GM12878 (cell line): ENCODE measurements around the gene CEP170B. TPM values are rescaled to one million over a fixed set of nuclear protein-coding genes. Genes with fewer than 3 reads are reported as not detected.

Experiments used
- ATAC-seq: fragments of 200-7000 bp; cut with Tn5 transposase; 3 replicates; pipeline ENCODE4 v1.9.1; 2020; ENCODE audit warnings: mild to moderate bottlenecking, moderate library complexity
- BruUV-seq: library from RNA; stranded (reverse); fragments of 400-500 nt; replicated peaks from 2 replicates; lab custom pipeline; 2021; lab: Mats Ljungman, UMichigan
- CTCF ChIA-PET: fragments of 300-600 bp; sonication (Branson Sonifier 250); formaldehyde crosslinking; extraction: SDS; loops from one replicate; lab custom pipeline; 2021; ENCODE audit warnings: inconsistent platforms; lab: Yijun Ruan, JAX
- POLR2A ChIA-PET: fragments of 350-600 bp; formaldehyde crosslinking; extraction: SDS; loops from one replicate; lab custom pipeline; 2021; ENCODE audit warnings: inconsistent platforms; lab: Charles Lee
- RAD21 ChIA-PET: fragments of 300-600 bp; sonication (Branson Sonifier 250); formaldehyde crosslinking; loops from one replicate; lab custom pipeline; 2023; ENCODE audit warnings: antibody characterized with exemption; ENCODE audit not compliant: unreplicated experiment; lab: Charles Lee
- SMC1A ChIA-PET: fragments of 300-600 bp; sonication (Branson Sonifier 250); formaldehyde crosslinking; loops from one replicate; lab custom pipeline; 2023; ENCODE audit not compliant: unreplicated experiment, uncharacterized antibody; lab: Charles Lee
- DNase-seq: peaks from one replicate; pipeline ENCODE4 v3.0.0-alpha.2; 2011; ENCODE audit warnings: low read depth, low spot score
- FAIRE-seq: peaks from 3 replicates; lab custom pipeline; 2011; peaks lifted over from hg19 to GRCh38; lab: Jason Lieb, UNC
- H2AFZ ChIP-seq: 2 replicates; pipeline ENCODE4 v1.6.0; 2011; ENCODE audit warnings: low read depth, low read length, control low read depth; ENCODE audit not compliant: control insufficient read depth
- H3K27ac ChIP-seq: 2 replicates; pipeline ENCODE4 v1.5.1; 2011; ENCODE audit warnings: control low read depth; ENCODE audit not compliant: control insufficient read depth, insufficient read depth
- H3K27me3 ChIP-seq, 2 experiments: replicated peaks in 1 of 2; 2 replicates each; pipeline versions ENCODE4 v1.6.0 to v1.6.1; 2011; ENCODE audit warnings: low read length in 1 of 2; ENCODE audit not compliant: control insufficient read depth in 2 of 2, insufficient read depth in 2 of 2
- H3K36me3 ChIP-seq, 2 experiments: 2 replicates each; pipeline ENCODE4 v1.5.1; 2011; ENCODE audit warnings: low read length in 1 of 2; ENCODE audit not compliant: control insufficient read depth in 2 of 2, insufficient read depth in 2 of 2
- H3K4me1 ChIP-seq: 2 replicates; pipeline ENCODE4 v1.6.1; 2011; ENCODE audit warnings: mild to moderate bottlenecking, low read length, moderate library complexity, mixed read lengths; ENCODE audit not compliant: control insufficient read depth, insufficient read depth
- H3K4me2 ChIP-seq: 2 replicates; pipeline ENCODE4 v1.6.0; 2011; ENCODE audit warnings: control low read depth; ENCODE audit not compliant: control insufficient read depth, insufficient read depth
- H3K4me3 ChIP-seq: fragments of 200-600 bp; sonication (generic); 2 replicates; pipeline ENCODE4 v1.5.1; 2016
- H3K79me2 ChIP-seq: 2 replicates; pipeline ENCODE4 v1.6.0; 2011; ENCODE audit warnings: low read length; ENCODE audit not compliant: control insufficient read depth, insufficient read depth
- H3K9ac ChIP-seq: 2 replicates; pipeline ENCODE4 v1.8.0; 2011; ENCODE audit warnings: low read length, control low read depth, mixed read lengths; ENCODE audit not compliant: control insufficient read depth, insufficient read depth
- H3K9me3 ChIP-seq: replicated peaks from 3 replicates; pipeline ENCODE4 v1.5.1; 2011; ENCODE audit warnings: mild to moderate bottlenecking, low read length; ENCODE audit not compliant: control insufficient read depth, insufficient read depth
- H4K20me1 ChIP-seq: 2 replicates; pipeline ENCODE4 v1.6.0; 2011; ENCODE audit not compliant: control insufficient read depth, insufficient read depth
- BCL11A ChIP-seq: IDR thresholded peaks from 2 replicates; pipeline ENCODE4 v1.6.1; 2011; ENCODE audit warnings: low read depth, low read length
- EED ChIP-seq: sonication (generic); IDR thresholded peaks from 2 replicates; pipeline ENCODE4 v1.6.1; 2016; ENCODE audit warnings: antibody characterized with exemption, low read depth
- HDAC2 ChIP-seq: fragments of 200-600 bp; sonication (generic); IDR thresholded peaks from 2 replicates; pipeline ENCODE4 v1.6.1; 2017
- MXI1 ChIP-seq: fragments of 150-350 bp; IDR thresholded peaks from 2 replicates; pipeline ENCODE4 v1.6.1; 2011; ENCODE audit warnings: low read depth, mild to moderate bottlenecking, inconsistent platforms, low read length, improper control_type of control experiment
- PRDM15 ChIP-seq: fragments of 450-650 bp; formaldehyde crosslinking; IDR thresholded peaks from 2 replicates; pipeline ENCODE4 v1.4.0; 2020; ENCODE audit warnings: mild to moderate bottlenecking, moderate library complexity
- REST ChIP-seq: IDR thresholded peaks from 2 replicates; pipeline ENCODE4 v1.6.1; 2012; ENCODE audit warnings: mild to moderate bottlenecking, low read depth, low read length
- RFX5 ChIP-seq: IDR thresholded peaks from 2 replicates; pipeline ENCODE4 v1.6.1; 2011; ENCODE audit warnings: low read depth, low read length, improper control_type of control experiment
- SRF ChIP-seq, 2 experiments: IDR thresholded peaks; 2 replicates each; pipeline ENCODE4 v1.6.1; 2011; ENCODE audit warnings: low read depth in 2 of 2, low read length in 2 of 2, mild to moderate bottlenecking in 1 of 2, moderate library complexity in 1 of 2
- TARDBP ChIP-seq: IDR thresholded peaks from 2 replicates; pipeline ENCODE4 v1.6.1; 2016; ENCODE audit warnings: borderline replicate concordance
- ZNF622 ChIP-seq: fragments of 450-650 bp; IDR thresholded peaks from 2 replicates; pipeline ENCODE4 v1.6.1; 2017; ENCODE audit warnings: mild to moderate bottlenecking, inconsistent platforms
- WGBS: methylation state at CpG from one replicate; pipeline ENCODE4 v1.1.6; 2016; ENCODE audit warnings: low lambda C conversion rate; ENCODE audit not compliant: insufficient replicate concordance, insufficient coverage; ENCODE audit errors: missing lambda C conversion rate; 5-methylcytosine and 5-hydroxymethylcytosine counted together
- in situ Hi-C: fragments of 300-500 bp; cut with MboI; formaldehyde crosslinking; loops from 9 replicates; pipeline ENCODE4 v1.14.3; 2018; ENCODE audit warnings: mixed read lengths
- intact Hi-C: fragments of 100-400 bp; cut with micrococcal nuclease; formaldehyde crosslinking; loops from one replicate; pipeline ENCODE4 v1.14.2; 2022; ENCODE audit not compliant: unreplicated experiment
- polyA plus RNA-seq, 11 experiments: library from polyadenylated mRNA; depleted of rRNA in 4 of 11; unstranded in 6 of 11; stranded (reverse) in 5 of 11; fragments of >200 nt; fragmentation: Nextera tagmentation in 4 of 11; fragmentation: Illumina TruSeq in 1 of 11; extraction: Ambion mirVana in 4 of 11; extraction: Trizol in 1 of 11; gene quantifications; 1 replicate in 1 of 11; 2 replicates in 10 of 11; pipeline versions ENCODE4 v1.2.1 to v1.2.3, GENCODE V29; 2011 to 2016; ENCODE audit warnings: inconsistent platforms in 2 of 11, missing spikeins in 2 of 11, low read depth in 1 of 11
- total RNA-seq, 4 experiments: library from RNA; depleted of rRNA in 3 of 4; stranded (reverse); fragments of >200 nt in 3 of 4; fragmentation: Illumina TruSeq in 1 of 4; extraction: Trizol in 1 of 4; gene quantifications; 2 replicates each; pipeline versions ENCODE4 v1.2.1 to v1.2.3, GENCODE V29; 2013 to 2021

The CEP170B gene
- total and polyA plus RNA-seq, 10 of the 15 experiments (the other 5 are each of a cell fraction or from before 2014, with no cell fraction given): 0.01 to 0.44 (median 0.05) TPM; not detected in 4

- BruUV-seq: no TSS peak
- POLR2A ChIA-PET: no interaction called here
- FAIRE-seq: no peak
- intact Hi-C loops (no loop called here), in situ Hi-C loops (no loop called here)
- Histone ChIP-seq H3K9me3 (no peaks in the 10 kb centered on the region; the same call in 2 of the 3 replicates), H3K36me3 (no peaks in the 10 kb centered on the region), H4K20me1 (no peaks in the 10 kb centered on the region), H3K4me2 (no peak overlapping the region), H3K27me3 (no peaks in the 10 kb centered on the region), H2AFZ (no peak overlapping the region), H3K4me1 (no peaks in the 10 kb centered on the region), H3K79me2 (peaks cover 8% of the 10 kb centered on the region), H3K4me3 (no peak overlapping the region), H3K9ac (no peak overlapping the region), H3K27ac (no peak overlapping the region)
- 93% methylated on average over 12 of the region's 12 CpGs for WGBS
- CTCF ChIA-PET: no interaction called here
- RAD21 ChIA-PET: no interaction called here
- no peak for DNase-seq
- SMC1A ChIA-PET: no interaction called here
- TF ChIP-seq HDAC2 (no peak), EED (no peak), PRDM15 (CRISPR knock-in tag) (no peak), SRF (IDR thresholded peaks at IDR 0.05; ENCODE audit: low read depth in 2 of 2, low read length in 2 of 2) (no peak), BCL11A (no peak), TARDBP (no peak), ZNF622 (no peak), REST (no peak), RFX5 (no peak), MXI1 (no peak)
- ATAC-seq: no peak
Measured at GRCh38 chr14:104819361-104819781, 45.7 kb upstream of the CEP170B start.
